ENCODE measurements around the gene CRKL. TPM values are rescaled to one million over a fixed set of nuclear protein-coding genes. Genes with fewer than 3 reads are reported as not detected.
A peak's percentile ranks its signal among the peaks of the same experiment; 100 is the strongest.
"Not testable (repeated sequence)": the region's sequence is repeated elsewhere in the genome, so short reads cannot be mapped to it uniquely, and the experiment has no call there.

CRKL gene
- 10 to 100 TPM; 57.1 to 68.3 (median 60.3) TPM for polyA plus RNA-seq (ENCODE audit: insufficient read depth in 1 of 5, insufficient read length in 5 of 5, low replicate concordance in 1 of 5)
- long read RNA-seq, donor 1, full-length matches to known transcripts: 27 of 104 reads
- long read RNA-seq, donor 1, partial matches to known transcripts: 77 of 104 reads
- long read RNA-seq, donor 1, other reads (novel, unspliced or antisense): 0 of 104 reads
- long read RNA-seq, donor 2, full-length matches to known transcripts: 14 of 14 reads
- long read RNA-seq, donor 2, partial matches to known transcripts: 0 of 14 reads
- long read RNA-seq, donor 2, other reads (novel, unspliced or antisense): 0 of 14 reads
- long read RNA-seq, donor 3, full-length matches to known transcripts: 17 of 28 reads
- long read RNA-seq, donor 3, partial matches to known transcripts: 11 of 28 reads
- long read RNA-seq, donor 3, other reads (novel, unspliced or antisense): 0 of 28 reads
- long read RNA-seq, donor 4, full-length matches to known transcripts: 12 of 26 reads
- long read RNA-seq, donor 4, partial matches to known transcripts: 14 of 26 reads
- long read RNA-seq, donor 4, other reads (novel, unspliced or antisense): 0 of 26 reads
- long read RNA-seq, donor 5, full-length matches to known transcripts: 24 of 42 reads
- long read RNA-seq, donor 5, partial matches to known transcripts: 18 of 42 reads
- long read RNA-seq, donor 5, other reads (novel, unspliced or antisense): 0 of 42 reads
- long read RNA-seq, donor 6, full-length matches to known transcripts: 27 of 62 reads
- long read RNA-seq, donor 6, partial matches to known transcripts: 35 of 62 reads
- long read RNA-seq, donor 6, other reads (novel, unspliced or antisense): 0 of 62 reads
- long read RNA-seq, donor 7, full-length matches to known transcripts: 20 of 26 reads
- long read RNA-seq, donor 7, partial matches to known transcripts: 6 of 26 reads
- long read RNA-seq, donor 7, other reads (novel, unspliced or antisense): 0 of 26 reads
- long read RNA-seq, donor 8, full-length matches to known transcripts: 10 of 10 reads
- long read RNA-seq, donor 8, partial matches to known transcripts: 0 of 10 reads
- long read RNA-seq, donor 8, other reads (novel, unspliced or antisense): 0 of 10 reads

DNA sequence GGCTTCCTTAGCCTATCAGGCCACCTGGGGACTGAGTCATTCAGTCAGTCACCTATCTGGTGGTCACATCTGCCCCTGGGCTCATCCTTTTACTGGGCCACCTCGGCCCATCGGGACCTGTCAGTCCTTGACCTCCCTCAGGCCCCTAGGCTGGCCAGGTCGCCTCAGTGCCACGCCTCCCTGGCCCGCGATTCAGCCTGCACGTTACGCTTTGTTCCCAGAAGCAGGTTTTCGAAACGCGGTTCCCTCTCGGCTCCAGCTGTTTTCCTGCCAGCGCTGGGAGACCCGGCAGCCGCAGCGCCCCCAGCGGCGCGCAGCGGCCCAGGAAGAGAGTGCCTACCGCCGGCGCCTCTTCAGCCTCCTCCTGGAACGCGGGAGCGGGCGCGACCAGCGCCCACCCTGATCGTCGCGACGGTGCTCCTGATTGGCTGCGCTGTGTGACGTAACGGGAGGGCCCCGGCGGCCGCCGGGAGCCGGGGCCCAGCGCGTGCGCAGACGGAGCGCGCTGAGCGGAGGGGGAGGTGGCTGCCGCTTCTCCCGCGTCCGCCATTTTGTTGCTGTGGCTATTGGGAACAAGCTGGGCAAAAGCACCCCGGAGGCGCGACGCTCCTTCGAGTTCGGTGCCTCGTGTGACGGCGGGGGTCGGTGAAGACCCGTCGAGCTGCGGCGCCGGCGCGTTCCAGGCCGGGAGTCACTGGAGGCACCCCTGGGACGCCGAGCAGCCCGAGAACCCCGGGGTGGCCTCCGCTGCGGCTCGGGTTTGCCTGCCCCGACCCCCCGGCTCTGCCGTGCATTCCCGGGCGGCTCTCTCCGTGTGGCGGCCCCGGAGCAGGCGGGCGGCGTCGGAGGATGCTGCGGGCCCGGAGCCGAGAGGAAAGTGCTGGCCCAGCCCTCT, at the start of gene CRKL:
Gene CRKL (plus strand): TSS at position 492 of the 895 bp plus-strand sequence. CDS start 528 bp downstream, outside the sequence.
- peak; percentile 99 for DNase-seq

DNA sequence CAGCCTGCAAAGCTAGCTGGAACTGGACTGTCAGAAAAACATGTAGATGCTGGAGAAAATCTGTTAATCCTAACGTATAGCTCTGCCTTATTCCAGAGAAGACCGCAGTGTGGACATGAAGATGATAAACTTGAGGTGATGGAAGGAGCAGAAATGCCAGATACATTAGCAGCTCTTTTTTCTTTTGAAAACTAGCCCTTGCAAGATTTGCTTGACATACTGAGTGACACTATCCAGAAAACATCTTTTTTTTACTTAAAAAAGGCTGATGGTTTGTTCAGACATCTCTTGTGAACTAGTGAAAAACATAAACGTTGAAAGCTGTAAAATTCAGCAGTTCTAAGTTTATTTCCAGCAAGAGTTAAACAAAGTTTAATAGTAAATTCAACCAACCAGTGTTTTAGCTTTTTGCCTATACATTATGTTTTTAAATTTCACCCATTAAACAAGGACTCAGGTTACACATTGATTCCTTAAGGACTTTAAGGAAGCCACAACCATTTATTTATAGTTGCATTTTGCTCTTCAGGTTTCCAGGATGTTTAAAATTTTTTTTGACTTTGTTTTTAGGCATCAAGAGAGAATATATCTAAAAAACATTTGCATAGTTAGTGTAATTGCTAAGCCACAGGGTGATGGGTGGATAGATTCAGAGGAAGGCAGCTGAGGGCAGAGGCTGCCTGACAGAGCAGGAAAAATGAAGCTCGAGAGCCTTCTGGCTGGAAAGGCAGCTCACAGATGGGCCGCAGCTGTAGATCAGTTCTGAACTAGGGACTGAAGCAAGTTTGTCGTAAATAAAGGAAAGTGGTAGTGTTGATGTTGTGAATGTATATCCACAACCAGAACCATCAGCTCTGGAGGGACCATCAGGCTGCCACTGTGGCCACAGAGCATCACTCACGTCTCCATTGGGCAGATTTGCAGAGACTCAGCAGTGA, 48.9 kb upstream of the CRKL start:
- DNase-seq: no peak

DNA sequence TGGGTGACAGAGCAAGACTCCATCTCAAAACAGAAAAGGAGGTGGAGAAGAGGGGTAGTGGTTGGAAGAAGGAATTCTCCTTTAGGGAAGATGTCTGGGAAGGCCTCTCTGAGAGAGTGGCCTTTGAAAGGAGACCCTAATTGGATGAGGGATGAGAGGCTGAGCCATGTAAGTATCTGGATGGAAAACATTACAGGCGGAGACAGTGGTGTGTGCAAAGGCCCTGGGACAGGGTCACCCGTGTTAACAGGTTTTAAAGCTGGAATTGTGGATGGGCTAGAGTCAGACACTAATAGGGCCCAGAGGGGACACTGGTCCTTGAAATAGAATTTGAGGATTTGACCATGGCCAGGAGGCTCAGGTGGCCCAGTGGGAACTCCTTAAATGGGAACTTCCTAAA, 48.0 kb upstream of the CRKL start:
- no peak for DNase-seq

- no peak for DNase-seq
Measured at GRCh38 chr22:20873214-20873613, 44.0 kb upstream of the CRKL start.

DNA sequence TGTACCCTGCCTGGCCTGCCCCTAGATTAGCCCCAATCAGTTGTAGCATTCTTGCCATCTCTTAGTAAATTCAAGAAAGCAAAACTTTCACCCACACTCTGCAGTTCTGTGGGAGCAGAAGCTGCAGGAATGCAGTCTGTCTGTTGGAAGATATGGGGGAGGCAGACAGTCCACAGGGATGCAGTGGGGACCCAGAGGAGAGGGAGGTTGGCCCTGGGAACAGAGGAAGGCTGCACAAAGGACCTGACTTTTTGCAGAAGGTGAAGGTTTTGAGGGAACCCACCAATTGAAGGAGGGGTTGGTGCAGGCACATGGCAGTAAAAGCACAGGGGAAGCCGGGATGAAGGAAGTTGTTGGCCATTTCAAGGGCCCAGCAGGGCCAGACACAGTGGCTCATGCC, 41.9 kb upstream of the CRKL start:
- no peak for DNase-seq

GRCh38 chr22:20877715-20878114, 39.5 kb upstream of the CRKL start:
- no peak for DNase-seq

DNA sequence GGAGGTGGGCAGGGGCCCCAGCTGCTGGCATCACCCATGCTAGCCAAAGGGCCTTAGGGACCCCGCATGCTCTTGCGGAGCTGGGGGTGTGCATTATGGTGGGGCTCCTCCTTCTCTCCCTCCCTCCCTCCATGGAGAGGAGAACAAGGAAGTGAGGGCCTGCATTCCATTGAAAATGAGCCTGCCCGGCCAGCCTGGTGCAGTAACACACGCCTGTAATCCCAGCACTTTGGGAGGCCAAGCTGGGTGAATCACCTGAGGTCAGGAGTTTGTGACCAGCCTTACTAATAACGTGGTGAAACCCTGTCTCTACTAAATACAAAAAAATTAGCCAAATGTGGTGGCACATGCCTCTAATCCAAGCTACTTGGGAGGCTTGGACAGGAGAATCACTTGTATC, 36.0 kb upstream of the CRKL start:
- no peak for DNase-seq

DNA sequence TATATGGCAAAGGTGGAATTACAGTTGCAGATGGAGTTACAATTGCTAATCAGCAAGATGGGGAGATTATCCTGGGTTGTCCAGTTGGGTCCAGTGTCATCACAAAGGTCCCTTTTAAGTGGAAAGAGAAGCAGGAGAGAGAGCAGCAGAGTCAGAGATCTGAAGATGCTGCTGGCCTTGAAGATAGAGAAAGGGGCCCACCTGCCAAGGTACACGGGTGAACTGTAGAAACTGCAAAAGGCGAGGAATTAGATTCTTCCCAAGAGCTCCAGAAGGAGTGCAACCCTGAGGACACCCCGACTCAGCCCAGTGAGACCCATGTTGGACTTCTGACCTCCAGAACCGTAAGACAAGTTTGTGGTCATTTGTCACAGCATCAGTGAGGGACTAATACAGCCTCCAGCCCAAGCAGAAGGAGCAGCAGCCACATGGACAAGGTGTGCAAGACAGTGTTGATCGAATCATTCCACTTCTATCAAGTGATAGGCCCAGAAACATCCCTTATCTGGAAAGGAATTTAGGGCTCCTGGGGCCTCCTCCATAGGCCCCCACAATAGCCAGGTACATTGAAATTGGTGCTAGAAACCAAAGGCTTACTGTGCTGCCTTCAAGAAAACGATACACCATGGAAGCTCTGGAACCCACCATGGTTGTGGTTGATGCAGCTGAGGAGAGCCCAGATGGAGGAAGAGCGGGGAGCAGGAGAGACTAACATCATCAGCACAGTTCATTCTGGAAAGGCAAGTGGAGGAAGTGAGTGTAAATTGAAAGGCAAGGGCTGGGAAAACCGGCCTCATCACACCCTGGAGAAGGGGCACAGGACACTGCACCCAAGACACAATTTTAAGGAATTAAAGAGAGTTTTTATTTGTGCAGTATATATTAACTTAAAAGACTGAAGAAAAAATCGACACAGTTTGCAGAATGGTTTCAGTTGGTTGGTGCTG, 35.1 kb upstream of the CRKL start:
- no peak for DNase-seq

GRCh38 chr22:20882855-20883254, 34.4 kb upstream of the CRKL start:
- no peak for DNase-seq

GRCh38 chr22:20884454-20884853, 32.8 kb upstream of the CRKL start:
- no peak for DNase-seq

DNA sequence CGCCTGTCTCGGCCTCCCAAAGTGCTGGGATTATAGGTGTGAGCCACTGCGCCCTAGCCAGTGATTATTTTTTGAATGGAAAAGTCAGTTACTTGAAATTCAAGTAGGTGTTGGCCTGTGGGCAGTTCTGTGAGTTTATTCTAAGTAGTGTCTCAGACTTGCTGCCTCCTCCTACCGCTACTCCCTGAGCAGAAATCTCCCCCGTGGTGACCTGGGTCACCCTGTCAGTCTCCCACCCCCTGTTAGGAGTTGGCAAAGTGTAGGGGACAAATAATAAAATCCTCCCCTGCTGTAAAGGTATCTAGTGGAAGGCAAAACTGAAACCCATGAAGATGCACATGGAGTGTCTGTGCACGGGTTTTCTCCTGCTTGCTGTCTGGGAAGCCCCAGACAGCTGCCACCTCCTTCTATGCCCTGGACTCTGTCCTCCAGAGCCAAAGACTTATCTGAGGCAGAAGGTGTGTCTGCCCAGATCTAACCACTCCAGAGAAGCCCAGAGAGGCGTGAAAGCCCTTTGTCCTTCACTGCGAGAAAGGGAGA, 32.1 kb upstream of the CRKL start:
- no peak for DNase-seq

- DNase-seq: peak; percentile 35 to 52
Measured at GRCh38 chr22:20885557-20886323, 31.5 kb upstream of the CRKL start.

DNA sequence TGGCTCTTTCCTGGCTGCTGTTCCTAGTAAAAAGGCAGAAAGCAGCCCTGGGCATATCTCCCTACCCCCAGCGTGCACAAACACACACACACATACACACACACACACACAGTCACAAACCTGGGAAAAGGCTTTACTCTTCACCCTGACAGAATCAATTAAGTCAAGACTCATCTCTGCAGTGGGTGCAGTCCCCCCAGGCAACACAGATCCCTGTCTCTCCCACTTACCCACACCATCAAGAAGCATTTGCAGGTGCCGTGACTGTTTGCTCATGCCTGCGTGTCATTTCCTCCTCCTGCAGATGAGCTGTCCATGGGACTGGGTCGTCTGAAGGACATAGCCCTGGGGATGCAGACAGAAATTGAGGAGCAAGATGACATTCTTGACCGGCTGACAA, 29.8 kb upstream of the CRKL start:
- no peak for DNase-seq

DNA sequence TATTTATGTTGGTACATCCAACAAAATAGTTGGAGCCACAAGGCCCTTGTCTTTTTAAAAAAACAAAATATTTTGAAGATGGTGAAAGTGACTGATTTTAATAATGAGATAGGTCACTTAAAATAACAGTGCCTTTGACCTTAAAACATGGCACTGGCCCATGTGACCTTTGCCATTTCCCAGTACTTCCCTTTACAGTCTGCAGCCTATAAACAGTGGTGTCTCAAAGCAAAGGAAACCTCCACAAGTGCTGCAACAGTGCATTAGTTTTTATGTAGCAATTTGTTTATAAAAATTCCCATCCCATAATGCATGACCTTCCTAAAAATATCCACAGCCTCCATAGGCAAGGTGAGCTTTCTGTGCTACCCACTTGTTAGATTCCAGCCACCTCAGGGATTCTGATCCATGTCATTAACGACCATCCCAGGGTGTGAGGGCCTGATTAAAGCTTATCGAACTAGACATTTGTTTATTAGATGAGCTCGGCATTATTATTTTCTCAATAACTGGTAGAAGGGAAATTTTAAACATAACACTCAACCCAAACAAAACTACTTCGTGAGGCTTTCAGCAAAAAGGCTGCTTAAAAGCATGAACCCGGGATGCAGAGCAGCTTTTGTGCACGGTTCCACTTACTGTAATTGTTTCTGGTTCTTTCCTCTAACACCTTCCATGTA, 28.0 kb upstream of the CRKL start:
- DNase-seq: no peak

GRCh38 chr22:20889904-20890540, 27.2 kb upstream of the CRKL start:
- no peak for DNase-seq

GRCh38 chr22:20890975-20891374, 26.2 kb upstream of the CRKL start:
- DNase-seq: no peak

- not testable (repeated sequence) for DNase-seq
Measured at GRCh38 chr22:20897737-20898136, 19.5 kb upstream of the CRKL start.
